Natural killer cell treated with Interleukin-12 subunit alpha and Interleukin-12 subunit beta and Interleukin-15 and Interleukin-18, amount 100 ng/mL, for 72 hours (primary cell): Measurements from ENCODE around the gene UBAP1L. TPM values are rescaled to one million over a fixed set of nuclear protein-coding genes. Genes with fewer than 3 reads are reported as not detected.
"Not testable (repeated sequence)": the region's sequence is repeated elsewhere in the genome, so short reads cannot be mapped to it uniquely, and the experiment has no call there.

Experiments used
- ATAC-seq, 2 donors: fragments of 150-1000 bp; cut with Tn5 transposase in 1 of 2; sonication (Bioruptor Pico), chemical (Tn5 transposase) in 1 of 2; 2 replicates each; pipeline ENCODE4 v1.10.0; 2021
- DNase-seq: peaks from one replicate; pipeline ENCODE4 v3.0.0; 2022; ENCODE audit warnings: low spot score
- H3K27ac Mint-ChIP-seq, 2 donors: 1 replicate in 1 of 2; 2 replicates in 1 of 2; pipeline ENCODE4 v1.8.0; 2022; ENCODE audit warnings: mixed read lengths in 2 of 2, mild to moderate bottlenecking in 1 of 2, moderate library complexity in 1 of 2
- H3K27me3 Mint-ChIP-seq, 2 donors: 1 replicate in 1 of 2; 2 replicates in 1 of 2; pipeline ENCODE4 v1.8.0; 2022; ENCODE audit warnings: mixed read lengths in 2 of 2
- H3K36me3 Mint-ChIP-seq: one replicate; pipeline ENCODE4 v1.8.0; 2022; ENCODE audit warnings: mixed read lengths
- H3K4me1 Mint-ChIP-seq, 2 donors: 1 replicate in 1 of 2; 2 replicates in 1 of 2; pipeline ENCODE4 v1.8.0; 2022; ENCODE audit warnings: low read depth in 2 of 2, mixed read lengths in 2 of 2, mild to moderate bottlenecking in 1 of 2
- H3K4me3 Mint-ChIP-seq: one replicate; pipeline ENCODE4 v1.8.0; 2022; ENCODE audit warnings: mixed read lengths
- H3K9me3 Mint-ChIP-seq: 2 replicates; pipeline ENCODE4 v1.8.0; 2022; ENCODE audit warnings: mixed read lengths
- total RNA-seq, 2 donors: library from RNA; stranded (reverse); gene quantifications; one replicate each; pipeline ENCODE4 v1.2.3, GENCODE V29; 2022

The UBAP1L gene
- total RNA-seq, 2 donors from 2014 or later = 5.7 to 14.2 TPM

- Mint-ChIP-seq H3K4me1 (peaks cover 0 to 4% of the 10 kb centered on the region in 2 donors), H3K36me3 (peaks cover 21% of the 10 kb centered on the region), H3K27me3 (no peaks in the 10 kb centered on the region), H3K9me3 (no peaks in the 10 kb centered on the region), H3K4me3 (no peak overlapping the region), H3K27ac (no peak overlapping the region)
- DNase-seq (no peak), ATAC-seq (no peak)
Measured at GRCh38 chr15:65115542-65115941, 542 bp upstream of the UBAP1L start.

- no peaks in the 10 kb centered on the region for H3K27me3 Mint-ChIP-seq
- H3K27ac Mint-ChIP-seq = peak overlapping the region in 1 of 2 donors; percentile 58
- ATAC-seq = no peak
- no peak for DNase-seq
- H3K36me3 Mint-ChIP-seq = peaks cover 6% of the 10 kb centered on the region
- no peak overlapping the region for H3K4me3 Mint-ChIP-seq
- H3K4me1 Mint-ChIP-seq = peaks cover 0 to 4% of the 10 kb centered on the region in 2 donors
- H3K9me3 Mint-ChIP-seq = no peaks in the 10 kb centered on the region
Measured at GRCh38 chr15:65110676-65111292, 4.2 kb downstream of the UBAP1L start.

- ATAC-seq = no peak
- Mint-ChIP-seq H3K4me3 (no peak overlapping the region), H3K4me1 (peaks cover 5 to 10% of the 10 kb centered on the region in 2 donors), H3K27ac (no peak overlapping the region), H3K9me3 (no peaks in the 10 kb centered on the region), H3K36me3 (no peaks in the 10 kb centered on the region), H3K27me3 (no peaks in the 10 kb centered on the region)
- no peak for DNase-seq
Measured at GRCh38 chr15:65106011-65106590, 8.9 kb downstream of the UBAP1L start.

GRCh38 chr15:65105038-65105437, 10.0 kb downstream of the UBAP1L start:
- Mint-ChIP-seq H3K4me3 (no peak overlapping the region), H3K4me1 (peaks cover 5 to 10% of the 10 kb centered on the region in 2 donors), H3K27ac (no peak overlapping the region), H3K9me3 (no peaks in the 10 kb centered on the region), H3K27me3 (no peaks in the 10 kb centered on the region), H3K36me3 (no peaks in the 10 kb centered on the region)
- DNase-seq (no peak), ATAC-seq (no peak)

GRCh38 chr15:65102912-65103311, 12.1 kb downstream of the UBAP1L start:
- H3K27ac Mint-ChIP-seq = no peak overlapping the region
- peaks cover 7% of the 10 kb centered on the region for H3K36me3 Mint-ChIP-seq
- H3K27me3 Mint-ChIP-seq = no peaks in the 10 kb centered on the region
- peaks cover 5 to 6% of the 10 kb centered on the region in 2 donors for H3K4me1 Mint-ChIP-seq
- ATAC-seq (no peak), DNase-seq (no peak)
- H3K9me3 Mint-ChIP-seq = no peaks in the 10 kb centered on the region
- no peak overlapping the region for H3K4me3 Mint-ChIP-seq

GRCh38 chr15:65101891-65102708, 12.9 kb downstream of the UBAP1L start:
- Mint-ChIP-seq H3K27ac (no peak overlapping the region), H3K27me3 (no peaks in the 10 kb centered on the region), H3K4me3 (no peak overlapping the region), H3K9me3 (no peaks in the 10 kb centered on the region), H3K4me1 (peaks cover 5 to 6% of the 10 kb centered on the region in 2 donors), H3K36me3 (peaks cover 7% of the 10 kb centered on the region)
- no peak for DNase-seq
- no peak for ATAC-seq

- Mint-ChIP-seq H3K36me3 (peaks cover 7% of the 10 kb centered on the region), H3K4me3 (no peak overlapping the region), H3K27me3 (no peaks in the 10 kb centered on the region), H3K4me1 (peaks cover 5 to 6% of the 10 kb centered on the region in 2 donors), H3K9me3 (no peaks in the 10 kb centered on the region), H3K27ac (no peak overlapping the region)
- DNase-seq (no peak), ATAC-seq (no peak)
Measured at GRCh38 chr15:65101411-65101890, 13.5 kb downstream of the UBAP1L start.

GRCh38 chr15:65100442-65100841, 14.6 kb downstream of the UBAP1L start:
- ATAC-seq = no peak
- H3K4me3 Mint-ChIP-seq = no peak overlapping the region
- H3K36me3 Mint-ChIP-seq = peaks cover 7% of the 10 kb centered on the region
- H3K27ac Mint-ChIP-seq = no peak overlapping the region
- no peaks in the 10 kb centered on the region for H3K9me3 Mint-ChIP-seq
- no peaks in the 10 kb centered on the region for H3K27me3 Mint-ChIP-seq
- DNase-seq = no peak
- H3K4me1 Mint-ChIP-seq = peaks cover 5 to 6% of the 10 kb centered on the region in 2 donors

- not testable (repeated sequence) for DNase-seq, ATAC-seq, H3K27me3 Mint-ChIP-seq, H3K4me3 Mint-ChIP-seq, H3K9me3 Mint-ChIP-seq, H3K27ac Mint-ChIP-seq, H3K4me1 Mint-ChIP-seq, H3K36me3 Mint-ChIP-seq
Measured at GRCh38 chr15:65099801-65100200, 15.2 kb downstream of the UBAP1L start.

- H3K36me3 Mint-ChIP-seq = peaks cover 7% of the 10 kb centered on the region
Measured at GRCh38 chr15:65099336-65099735, 15.7 kb downstream of the UBAP1L start.

GRCh38 chr15:65097651-65098263, 17.2 kb downstream of the UBAP1L start:
- H3K9me3 Mint-ChIP-seq = no peaks in the 10 kb centered on the region
- H3K36me3 Mint-ChIP-seq = peaks cover 7% of the 10 kb centered on the region
- no peak overlapping the region for H3K27ac Mint-ChIP-seq
- H3K4me3 Mint-ChIP-seq = no peak overlapping the region
- no peaks in the 10 kb centered on the region for H3K27me3 Mint-ChIP-seq
- ATAC-seq = no peak
- DNase-seq = no peak
- H3K4me1 Mint-ChIP-seq = peaks cover 5 to 6% of the 10 kb centered on the region in 2 donors

More at GRCh38 chr15:65099336-65099735, 15.7 kb downstream of the UBAP1L start:
- Mint-ChIP-seq H3K9me3 (no peaks in the 10 kb centered on the region), H3K27me3 (no peaks in the 10 kb centered on the region), H3K4me1 (peaks cover 5 to 6% of the 10 kb centered on the region in 2 donors), H3K27ac (no peak overlapping the region), H3K4me3 (no peak overlapping the region)
- ATAC-seq = no peak
- no peak for DNase-seq

GRCh38 chr15:65096481-65097385, 18.3 kb downstream of the UBAP1L start:
- H3K27me3 Mint-ChIP-seq = no peaks in the 10 kb centered on the region
- H3K4me1 Mint-ChIP-seq = peaks cover 5% of the 10 kb centered on the region in 2 donors
- DNase-seq (no peak), ATAC-seq (no peak)
- H3K27ac Mint-ChIP-seq = no peak overlapping the region
- H3K4me3 Mint-ChIP-seq = no peak overlapping the region
- peaks cover 7% of the 10 kb centered on the region for H3K36me3 Mint-ChIP-seq
- H3K9me3 Mint-ChIP-seq = no peaks in the 10 kb centered on the region

GRCh38 chr15:65095747-65096104, 19.3 kb downstream of the UBAP1L start:
- no peak for DNase-seq
- H3K27me3 Mint-ChIP-seq = no peaks in the 10 kb centered on the region
- H3K9me3 Mint-ChIP-seq = no peaks in the 10 kb centered on the region
- no peak overlapping the region for H3K4me3 Mint-ChIP-seq
- peaks cover 7% of the 10 kb centered on the region for H3K36me3 Mint-ChIP-seq
- H3K4me1 Mint-ChIP-seq = no peaks in the 10 kb centered on the region
- ATAC-seq = no peak
- no peak overlapping the region for H3K27ac Mint-ChIP-seq
